GM19397 (cell line): ENCODE measurements around the gene VPS26B.

Source experiments
- ATAC-seq: cut with Tn5 transposase; IDR thresholded peaks from one replicate; pipeline ENCODE4 v1.9.1; 2021; ENCODE audit warnings: mild to moderate bottlenecking, moderate library complexity; ENCODE audit not compliant: unreplicated experiment

The VPS26B gene

DNA sequence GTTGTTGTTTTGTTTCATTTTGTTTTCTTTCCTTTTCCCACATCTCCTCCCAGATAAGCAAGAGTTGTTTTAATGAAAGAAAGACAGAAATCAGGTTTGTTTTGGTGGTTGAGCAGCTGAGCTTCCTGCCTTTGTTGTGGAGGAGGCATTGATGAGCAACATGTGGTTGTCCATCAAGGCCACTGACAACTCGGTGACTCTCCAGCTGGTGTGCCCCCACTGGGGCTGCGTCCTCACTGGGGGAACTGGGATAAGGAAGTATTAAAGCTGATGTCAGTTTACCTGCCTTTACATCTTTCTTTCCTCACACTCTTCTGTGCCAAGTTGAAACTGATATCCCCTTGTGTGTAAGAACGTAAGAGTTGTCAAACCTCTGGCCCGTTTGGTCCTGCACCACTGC, 5.9 kb downstream of the VPS26B start:
- ATAC-seq = no peak

DNA sequence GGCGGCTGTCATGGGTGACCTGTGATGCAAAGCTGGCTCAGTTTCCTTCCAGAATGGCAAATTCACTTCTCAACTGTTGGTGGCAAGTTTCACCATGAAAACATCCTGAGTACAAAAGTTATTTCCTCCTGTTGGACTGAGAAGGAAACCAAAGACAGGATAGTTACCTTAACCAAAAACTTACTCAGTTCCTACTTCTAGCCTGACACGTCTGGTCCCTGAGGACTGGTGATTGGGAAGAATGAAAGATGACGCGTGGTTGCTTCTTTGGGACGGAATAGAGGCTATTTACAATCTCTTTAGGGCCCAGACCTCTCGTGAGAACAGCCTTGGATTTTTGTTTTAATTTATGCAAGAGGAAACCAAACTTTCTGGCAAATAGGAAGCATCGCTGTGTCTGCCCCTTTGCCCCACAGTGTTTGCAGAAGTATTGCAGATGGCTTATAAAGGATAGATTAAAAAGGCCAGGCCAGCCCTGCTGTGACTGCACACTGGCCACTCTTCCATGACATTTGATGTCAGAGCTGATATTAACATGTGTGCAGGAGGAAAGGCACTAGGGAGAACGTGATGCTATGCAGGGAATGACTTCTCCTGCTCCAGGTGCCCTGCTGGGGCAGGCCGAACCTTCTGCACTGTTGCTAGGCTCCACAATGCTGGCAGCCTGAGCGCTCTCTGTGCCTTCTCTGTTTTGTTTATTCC, 7.6 kb downstream of the VPS26B start:
- no peak for ATAC-seq

GRCh38 chr11:134233729-134234179, 9.3 kb downstream of the VPS26B start:
- ATAC-seq = no peak

DNA sequence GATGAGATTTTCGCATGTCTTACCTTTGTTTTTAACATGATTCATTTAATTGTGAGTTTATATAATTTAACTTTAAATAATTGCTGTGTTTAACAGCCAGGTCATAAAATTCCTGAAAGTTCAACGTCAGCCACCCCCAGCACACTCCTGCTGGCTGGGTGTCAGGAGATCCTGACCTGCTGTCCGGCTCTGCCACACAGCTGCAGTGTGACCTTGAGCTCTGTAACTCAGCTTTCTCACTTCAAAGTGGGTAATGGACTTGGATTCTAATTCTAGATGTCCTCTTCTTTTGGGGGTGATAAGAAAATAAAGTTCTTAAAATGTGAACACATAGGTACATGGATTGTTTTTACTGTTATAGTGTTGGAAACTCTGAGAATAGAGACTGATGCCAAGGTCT, 10.9 kb downstream of the VPS26B start:
- no peak for ATAC-seq

- ATAC-seq = no peak
Measured at GRCh38 chr11:134236834-134237556, 12.5 kb downstream of the VPS26B start.

- no peak for ATAC-seq
Measured at GRCh38 chr11:134237557-134237922, 13.1 kb downstream of the VPS26B start.

DNA sequence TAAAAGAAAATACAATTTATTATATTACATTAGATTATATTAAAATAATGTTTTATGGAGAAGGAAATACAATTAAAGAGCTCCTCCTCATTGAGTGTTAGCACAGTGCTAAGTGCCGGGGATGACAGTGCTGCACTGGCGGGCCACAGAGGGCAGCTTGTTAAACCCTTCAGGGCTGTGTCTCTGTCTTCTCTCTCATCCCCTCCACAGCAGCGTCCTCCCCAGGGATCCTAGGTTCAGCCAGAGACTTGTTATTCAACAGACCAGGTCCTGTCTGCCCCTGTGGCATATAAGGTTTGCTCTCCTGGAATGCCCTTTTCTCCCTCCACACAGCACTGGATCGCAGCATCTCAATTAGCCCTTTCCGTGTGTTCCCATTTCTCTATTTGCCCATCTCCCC, 14.5 kb downstream of the VPS26B start:
- ATAC-seq = no peak

DNA sequence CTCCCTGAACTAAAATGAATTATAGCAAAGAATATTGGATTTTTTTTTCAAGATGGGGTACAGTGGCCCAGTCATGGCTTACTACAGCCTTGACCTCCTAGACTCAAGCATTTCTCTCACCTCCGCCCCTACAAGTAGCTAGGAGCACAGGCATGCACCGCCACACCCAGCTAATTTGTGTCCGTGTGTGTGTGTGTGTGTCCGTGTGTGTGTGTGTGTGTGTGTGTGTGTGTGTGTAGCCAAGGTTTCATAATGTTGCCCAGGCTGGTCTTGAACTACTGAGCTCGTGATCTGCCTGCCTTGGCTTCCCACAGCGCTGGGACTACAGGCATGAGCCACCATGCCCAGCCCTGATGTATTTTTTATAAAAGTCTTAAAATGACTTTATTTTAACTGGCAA, 16.1 kb downstream of the VPS26B start:
- ATAC-seq = no peak

DNA sequence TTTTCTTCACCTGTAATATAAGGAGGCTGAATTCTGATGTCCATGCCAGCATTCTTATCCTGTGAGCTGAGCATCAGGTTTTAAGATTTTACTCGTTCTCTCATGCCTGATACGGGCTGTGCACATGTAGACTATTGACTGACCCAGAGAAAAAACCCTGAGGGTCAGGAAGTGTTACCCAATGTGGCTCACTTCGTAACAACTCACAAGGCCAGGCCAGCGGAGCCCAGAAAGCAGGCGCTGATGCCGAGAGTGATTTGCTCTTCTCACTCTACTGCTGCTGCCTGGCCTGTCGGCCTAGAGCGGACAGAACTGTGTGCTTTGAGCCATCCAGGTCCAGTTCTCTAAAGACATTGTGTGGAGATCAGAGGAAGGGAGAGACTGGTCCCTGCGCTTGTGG, 17.9 kb downstream of the VPS26B start:
- no peak for ATAC-seq

DNA sequence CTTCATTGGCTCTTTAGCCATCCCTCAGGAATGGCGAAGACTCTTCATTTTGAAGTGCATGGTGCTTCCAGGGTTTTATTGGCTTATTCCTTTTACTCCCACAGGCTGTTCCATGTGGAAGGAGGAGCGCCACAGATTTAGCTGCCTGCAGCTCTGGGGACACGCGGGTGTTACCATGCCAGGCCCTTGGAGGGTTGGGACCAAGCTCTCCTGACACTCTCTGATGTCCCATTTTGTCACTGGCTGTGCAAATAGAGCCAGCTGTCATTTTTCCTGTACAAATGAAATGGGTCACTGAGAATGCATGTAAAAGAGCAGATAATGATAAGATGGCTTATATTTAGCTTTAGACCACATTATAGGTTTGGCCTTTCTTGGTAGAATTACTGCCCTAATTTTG, 19.4 kb downstream of the VPS26B start:
- no peak for ATAC-seq

DNA sequence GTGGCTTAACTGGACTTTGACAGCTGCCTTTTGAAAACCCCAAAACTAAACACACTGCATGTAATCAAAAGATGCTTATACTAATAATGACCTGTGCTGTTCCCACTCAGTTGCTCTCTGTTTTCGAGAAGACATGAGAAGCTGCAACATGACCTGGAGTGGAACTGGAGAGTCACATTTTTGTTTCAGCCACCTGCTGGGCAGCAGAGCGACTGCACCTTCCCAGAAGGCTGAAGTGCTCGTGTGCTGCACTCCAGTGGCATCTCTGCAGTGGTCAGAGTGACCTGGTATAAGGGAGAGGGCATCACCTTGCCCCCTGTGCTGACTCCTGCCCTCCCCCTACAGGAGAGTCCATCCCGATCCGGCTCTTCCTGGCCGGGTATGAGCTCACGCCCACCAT, 20.1 kb downstream of the VPS26B start:
- peak; percentile 78 for ATAC-seq

DNA sequence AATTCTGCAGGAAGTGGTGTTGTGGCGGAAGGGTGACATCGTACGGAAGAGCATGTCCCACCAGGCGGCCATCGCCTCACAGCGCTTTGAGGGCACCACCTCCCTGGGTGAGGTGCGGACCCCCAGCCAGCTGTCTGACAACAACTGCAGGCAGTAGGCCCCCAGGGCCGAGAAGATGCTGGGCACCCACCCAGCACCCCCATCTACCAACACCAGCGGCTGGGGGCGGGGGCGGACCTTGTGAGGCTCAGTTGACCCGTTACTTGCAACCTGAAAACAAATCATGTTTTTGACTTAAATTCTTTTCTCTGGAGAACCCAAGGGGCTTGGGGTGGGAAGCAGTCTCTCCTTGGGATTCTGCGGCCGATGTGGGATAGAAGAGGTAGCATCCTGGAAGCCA, 21.0 kb downstream of the VPS26B start:
- ATAC-seq = no peak

DNA sequence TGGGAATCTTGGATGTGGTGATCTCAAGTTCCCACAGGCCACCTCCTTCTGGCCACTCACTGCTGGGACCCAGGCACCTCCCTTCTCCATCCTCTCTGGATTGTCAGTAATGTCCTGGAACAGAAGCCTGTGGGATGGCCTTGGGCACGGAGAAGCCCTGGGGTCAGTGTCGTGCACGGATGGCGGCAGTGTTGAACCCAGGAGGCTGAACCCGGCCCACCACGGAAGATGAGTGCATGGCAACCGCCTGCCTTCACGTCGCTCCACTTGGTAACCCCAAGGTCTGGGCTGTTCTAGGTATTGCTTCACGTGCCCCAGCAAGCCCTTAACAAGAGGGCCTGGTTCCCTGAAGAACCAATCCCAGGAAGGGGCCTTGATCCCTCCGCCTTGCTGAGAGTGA, 21.6 kb downstream of the VPS26B start:
- ATAC-seq = no peak

DNA sequence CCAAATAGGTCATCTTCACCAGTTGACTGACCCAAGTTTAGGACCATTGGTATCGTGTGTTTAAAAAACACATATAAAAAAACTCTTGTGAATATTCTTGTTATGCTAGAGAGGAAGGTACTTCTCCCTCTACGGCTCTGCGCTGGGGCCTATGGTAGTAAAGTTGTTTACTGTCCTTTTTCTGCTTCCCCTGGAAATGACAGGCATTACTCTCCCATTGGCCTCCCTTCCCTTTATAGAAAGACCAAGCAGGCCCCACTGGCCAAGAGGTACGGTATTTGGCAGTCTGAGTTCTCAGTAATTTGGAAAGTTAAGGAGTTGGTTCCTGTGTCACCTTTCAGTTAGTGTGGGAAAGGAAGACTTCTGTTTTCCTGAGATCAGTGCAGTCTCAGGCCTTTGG, 22.2 kb downstream of the VPS26B start:
- ATAC-seq = no peak

DNA sequence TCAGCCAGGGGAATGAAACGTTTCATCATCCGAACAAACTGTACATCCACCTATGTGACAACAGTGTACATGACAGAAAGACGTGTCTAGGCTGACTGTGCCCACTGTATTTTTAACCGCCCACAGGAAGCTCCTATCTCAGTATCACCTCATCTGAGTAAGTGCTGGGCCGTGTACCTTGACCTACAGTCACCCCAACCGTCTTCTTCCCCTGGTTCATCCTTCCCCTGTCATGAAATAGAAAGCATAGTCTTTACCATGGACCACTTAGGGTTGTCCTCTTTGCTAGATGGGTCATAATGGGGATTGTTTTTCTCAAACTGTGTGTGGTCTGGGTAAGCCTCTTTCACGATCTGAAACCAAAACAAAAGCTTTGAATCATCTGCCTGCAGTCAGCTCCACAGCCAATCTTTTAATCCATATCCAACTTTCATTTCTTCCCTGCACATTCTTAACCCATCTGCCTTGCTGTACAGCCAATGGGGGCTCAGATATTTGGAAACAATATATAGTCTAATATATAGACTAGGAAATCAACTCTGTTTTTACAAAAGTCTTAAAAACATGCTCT, 24.5 kb downstream of the VPS26B start:
- ATAC-seq = no peak

DNA sequence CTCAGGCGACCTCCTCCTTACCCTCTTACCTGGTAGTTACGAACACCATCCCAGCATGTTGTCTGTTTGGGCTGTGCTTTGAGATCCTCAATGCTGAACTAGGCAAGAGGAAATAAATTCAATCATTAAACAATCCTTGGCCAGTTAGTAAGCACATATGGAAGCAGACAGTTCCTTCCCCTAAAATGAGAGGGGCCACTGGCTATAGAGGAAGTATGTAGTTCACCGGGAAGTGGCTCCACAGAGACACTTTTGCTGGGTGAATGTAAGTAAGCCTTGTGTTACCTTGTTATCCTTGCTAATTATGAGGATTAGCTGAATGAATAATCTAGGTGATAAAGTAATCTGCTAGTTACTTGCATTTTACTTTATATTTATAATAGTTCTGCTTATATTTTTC, 25.8 kb downstream of the VPS26B start:
- no peak for ATAC-seq

DNA sequence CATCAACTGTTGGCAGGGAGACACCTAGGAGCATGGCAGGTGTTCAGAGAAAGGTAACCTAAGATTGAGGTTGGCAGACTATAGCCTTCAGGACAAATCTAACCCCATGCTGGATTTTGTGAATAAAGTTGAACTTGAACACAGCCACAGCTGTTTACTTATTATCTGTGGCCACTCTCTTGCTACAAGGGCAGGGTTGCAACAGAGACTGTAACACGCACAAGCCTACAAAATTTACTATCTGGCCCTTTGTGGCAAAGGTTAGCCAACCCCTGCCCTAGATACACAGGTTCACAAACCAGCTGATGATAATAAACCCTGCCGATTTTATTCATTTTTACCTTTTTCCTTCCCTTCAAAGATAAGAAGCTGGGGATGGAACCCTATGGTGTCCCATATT, 26.2 kb downstream of the VPS26B start:
- no peak for ATAC-seq

GRCh38 chr11:134252346-134253187, 28.1 kb downstream of the VPS26B start:
- ATAC-seq = peak; percentile 19

GRCh38 chr11:134253188-134253993, 28.9 kb downstream of the VPS26B start, which contains the start of the genes ACAD8 and THYN1:
Gene ACAD8, plus strand, starts transcription at chr11:134253568. Its CDS starts 33 bp downstream, at chr11:134253601.
Gene THYN1, minus strand, starts transcription at chr11:134253352. Its CDS starts 470 bp downstream, at chr11:134252882.
- peak; percentile 99 for ATAC-seq

- no peak for ATAC-seq
Measured at GRCh38 chr11:134254433-134255183, 30.1 kb downstream of the VPS26B start.
